ENCODE data around the gene FAHD2B.
"Not testable (repeated sequence)": the region's sequence is repeated elsewhere in the genome, so short reads cannot be mapped to it uniquely, and the experiment has no call there.

The FAHD2B gene

DNA sequence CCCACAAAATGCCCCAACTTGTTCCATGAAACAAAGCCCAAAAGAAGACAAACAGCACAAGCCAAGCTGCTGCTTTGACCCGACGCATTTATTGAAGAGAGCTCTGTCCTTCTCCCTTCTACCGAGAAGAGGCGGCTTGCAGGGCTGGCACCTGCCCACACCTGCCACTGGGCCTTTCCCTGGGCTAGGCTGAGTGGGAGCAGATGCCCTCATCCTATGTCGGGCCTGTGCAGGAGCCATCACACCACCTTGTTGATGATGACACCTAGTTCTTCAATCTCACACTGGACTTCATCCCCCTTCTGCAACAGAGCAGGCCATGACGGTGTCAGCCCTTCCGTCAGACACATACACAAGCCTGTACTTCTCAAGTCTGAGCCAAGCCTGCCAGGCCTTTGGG, 11.2 kb downstream of the FAHD2B start:
- H3K27me3 Mint-ChIP-seq; H3K36me3 Mint-ChIP-seq; H3K4me1 Mint-ChIP-seq (ENCODE audit: low read depth); H3K4me3 Mint-ChIP-seq; H3K27ac Mint-ChIP-seq; H3K9me3 Mint-ChIP-seq (ENCODE audit: low read depth): not testable (repeated sequence)

DNA sequence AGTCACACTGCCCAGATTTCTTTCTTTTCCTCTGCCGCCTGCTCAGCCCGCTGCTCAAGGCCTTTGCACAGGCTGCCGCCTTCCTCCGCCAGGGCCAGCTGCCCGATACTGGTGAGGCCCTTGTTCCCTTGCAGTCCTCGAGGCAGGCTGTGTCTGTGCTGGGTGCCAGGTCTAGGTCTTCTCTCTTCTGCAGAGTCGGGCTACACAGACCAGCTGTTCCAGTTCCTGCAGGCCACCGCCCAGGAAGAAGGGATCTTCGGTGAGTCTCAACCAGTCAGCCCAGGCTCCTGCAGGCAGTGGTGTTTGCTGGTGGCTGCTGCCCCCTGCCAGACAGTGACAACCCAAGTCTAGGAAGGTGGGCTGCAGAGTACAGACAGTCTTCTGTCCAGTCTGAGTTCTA, 12.5 kb downstream of the FAHD2B start:
- not testable (repeated sequence) for H3K27me3 Mint-ChIP-seq; H3K4me1 Mint-ChIP-seq (ENCODE audit: low read depth); H3K36me3 Mint-ChIP-seq; H3K9me3 Mint-ChIP-seq (ENCODE audit: low read depth); H3K4me3 Mint-ChIP-seq; H3K27ac Mint-ChIP-seq

DNA sequence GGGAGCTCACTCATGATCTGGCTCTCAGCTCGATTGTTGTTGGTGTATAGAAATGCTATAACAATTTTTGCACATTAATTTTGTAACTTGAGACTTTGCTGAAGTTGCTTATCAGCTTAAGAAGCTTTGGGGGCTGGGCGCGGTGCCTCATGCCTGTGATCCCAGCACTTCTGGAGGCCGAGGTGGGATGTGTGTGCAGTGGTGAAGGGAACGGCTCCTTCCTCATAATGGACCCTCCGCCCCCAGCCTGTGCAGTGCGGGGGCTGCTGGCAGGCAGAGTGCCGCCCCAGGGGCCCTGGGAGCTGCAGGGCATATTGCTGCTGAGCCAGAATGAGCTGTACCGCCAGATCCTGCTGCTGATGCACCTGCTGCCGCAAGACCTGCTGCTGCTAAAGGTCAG, 13.8 kb downstream of the FAHD2B start:
- not testable (repeated sequence) for H3K9me3 Mint-ChIP-seq (ENCODE audit: low read depth); H3K4me3 Mint-ChIP-seq; H3K36me3 Mint-ChIP-seq; H3K4me1 Mint-ChIP-seq (ENCODE audit: low read depth); H3K27ac Mint-ChIP-seq; H3K27me3 Mint-ChIP-seq

DNA sequence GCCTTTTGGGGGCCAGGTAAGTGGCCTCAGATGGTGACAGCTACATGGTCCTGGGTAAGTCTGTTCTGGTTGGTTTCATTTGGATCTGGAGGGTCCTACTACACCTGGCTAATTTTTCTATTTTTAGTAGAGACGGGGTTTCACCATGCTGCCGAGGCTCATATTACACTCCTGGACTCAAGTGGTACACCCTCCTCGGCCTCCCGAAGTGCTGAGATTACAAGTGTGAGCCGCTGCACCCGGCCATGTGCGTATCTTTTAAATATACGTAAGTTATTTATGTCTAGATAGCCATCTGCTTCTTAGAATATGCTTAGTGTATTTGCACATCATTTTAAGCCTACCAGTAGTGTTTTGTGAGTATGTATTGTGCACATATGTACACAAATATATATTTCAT, 17.5 kb downstream of the FAHD2B start:
- not testable (repeated sequence) for H3K27me3 Mint-ChIP-seq; H3K27ac Mint-ChIP-seq; H3K4me3 Mint-ChIP-seq; H3K9me3 Mint-ChIP-seq (ENCODE audit: low read depth); H3K36me3 Mint-ChIP-seq; H3K4me1 Mint-ChIP-seq (ENCODE audit: low read depth)

DNA sequence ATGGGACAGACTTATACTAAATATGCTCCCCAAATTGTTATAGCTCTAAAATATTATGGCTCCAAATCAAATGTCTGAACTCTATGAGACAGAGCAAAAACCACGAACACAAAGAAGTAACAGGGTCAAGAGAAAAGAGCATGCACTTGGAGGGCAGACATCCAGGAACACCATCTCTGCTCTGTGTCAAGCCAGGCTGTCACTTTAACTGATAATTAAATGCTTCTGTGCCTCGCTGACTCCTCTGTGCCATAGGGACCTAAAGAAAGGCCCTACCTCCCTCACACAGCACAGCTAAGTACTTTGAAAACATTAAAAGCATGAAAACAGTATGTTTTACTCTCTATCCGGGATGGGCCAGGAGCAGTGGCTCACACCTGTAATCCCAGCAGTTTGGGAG, 23.8 kb downstream of the FAHD2B start:
- H3K4me3 Mint-ChIP-seq; H3K9me3 Mint-ChIP-seq (ENCODE audit: low read depth); H3K27me3 Mint-ChIP-seq; H3K36me3 Mint-ChIP-seq; H3K4me1 Mint-ChIP-seq (ENCODE audit: low read depth); H3K27ac Mint-ChIP-seq: not testable (repeated sequence)

DNA sequence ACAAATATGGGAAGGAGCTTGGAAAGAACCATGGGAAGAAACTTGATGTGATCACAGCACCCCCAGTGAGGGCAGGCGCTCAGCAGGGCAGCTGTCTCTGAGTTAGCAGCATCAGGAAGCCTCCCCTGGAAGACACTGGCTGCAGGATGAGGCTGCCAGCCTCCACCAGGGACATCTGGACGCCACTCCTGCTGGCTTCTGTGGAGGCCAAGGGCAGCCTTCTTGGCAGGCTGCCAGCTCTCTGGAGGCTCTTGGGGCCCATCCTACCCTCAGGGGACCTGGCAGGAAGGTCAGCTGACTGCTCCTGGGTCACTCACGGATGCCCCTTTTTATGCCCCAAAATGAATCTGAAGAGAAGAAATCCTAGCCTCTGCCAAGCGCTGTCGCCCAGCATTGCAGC, 26.0 kb downstream of the FAHD2B start:
- H3K27me3 Mint-ChIP-seq; H3K36me3 Mint-ChIP-seq; H3K27ac Mint-ChIP-seq; H3K4me1 Mint-ChIP-seq (ENCODE audit: low read depth); H3K4me3 Mint-ChIP-seq; H3K9me3 Mint-ChIP-seq (ENCODE audit: low read depth): not testable (repeated sequence)

DNA sequence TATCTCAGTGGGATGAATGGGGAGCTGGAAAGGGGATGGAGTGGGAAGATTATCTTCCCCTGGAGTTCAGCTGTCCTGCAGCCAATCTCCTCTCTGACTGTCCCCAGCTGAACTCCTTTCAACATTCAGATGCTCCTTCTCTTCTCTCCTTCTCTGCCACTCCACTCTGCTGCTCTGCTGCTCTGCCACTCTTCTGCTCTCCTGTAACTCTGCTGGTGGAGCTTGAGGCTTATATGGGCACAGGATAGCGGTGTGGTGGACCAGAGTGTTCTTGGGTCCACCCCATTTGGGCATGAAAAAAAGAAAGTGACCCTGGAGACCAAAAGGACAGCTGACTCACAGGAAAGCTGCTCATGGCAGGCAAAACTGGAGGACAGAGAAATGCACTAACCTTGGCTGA, 26.6 kb downstream of the FAHD2B start:
- no peaks in the 10 kb centered on the region for H3K4me1 Mint-ChIP-seq (ENCODE audit: low read depth)

DNA sequence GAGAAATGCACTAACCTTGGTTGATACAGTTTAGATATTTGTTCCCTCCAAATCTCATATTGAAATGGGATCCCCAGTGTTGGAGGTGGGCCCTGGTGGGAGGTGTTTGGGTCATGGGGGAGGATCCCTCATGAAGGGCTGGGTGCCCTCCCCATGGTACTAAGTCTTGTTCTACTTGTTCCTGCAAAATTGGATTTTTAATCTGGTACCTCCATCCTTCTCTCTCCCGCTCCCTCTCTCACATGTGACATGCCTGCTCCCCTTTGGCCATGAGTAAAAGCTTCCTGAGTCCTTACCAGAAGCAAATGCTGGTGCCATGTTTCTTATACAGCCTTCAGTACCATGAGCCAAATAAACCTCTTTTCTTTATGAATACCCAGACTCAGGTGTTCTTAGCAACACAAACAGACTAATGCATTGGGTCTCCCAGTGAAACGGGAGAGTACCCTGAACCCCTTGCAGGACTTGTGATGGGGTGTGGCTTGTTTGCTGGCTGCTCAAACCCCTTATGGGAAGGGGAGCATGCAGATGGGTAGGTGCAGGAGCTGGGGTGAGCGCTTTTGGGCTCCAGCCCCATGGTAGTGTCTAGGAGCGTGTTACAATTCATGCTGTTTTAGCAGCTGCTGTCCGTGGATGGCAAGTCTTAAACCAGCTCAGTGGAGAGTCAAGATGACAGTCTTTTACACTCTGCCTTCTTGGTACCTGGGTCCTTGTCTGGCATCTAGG, 27.2 kb downstream of the FAHD2B start:
- Mint-ChIP-seq H3K27ac (no peak overlapping the region), H3K4me3 (no peak overlapping the region), H3K9me3 (ENCODE audit: low read depth) (no peaks in the 10 kb centered on the region), H3K36me3 (no peaks in the 10 kb centered on the region), H3K27me3 (peaks cover 7% of the 10 kb centered on the region), H3K4me1 (ENCODE audit: low read depth) (no peaks in the 10 kb centered on the region)

More for the DNA sequence above, 26.6 kb downstream of the FAHD2B start:
- no peaks in the 10 kb centered on the region for H3K36me3 Mint-ChIP-seq
- H3K27ac Mint-ChIP-seq: no peak overlapping the region
- no peak overlapping the region for H3K4me3 Mint-ChIP-seq
- no peaks in the 10 kb centered on the region for H3K9me3 Mint-ChIP-seq (ENCODE audit: low read depth)
- peaks cover 5% of the 10 kb centered on the region for H3K27me3 Mint-ChIP-seq

DNA sequence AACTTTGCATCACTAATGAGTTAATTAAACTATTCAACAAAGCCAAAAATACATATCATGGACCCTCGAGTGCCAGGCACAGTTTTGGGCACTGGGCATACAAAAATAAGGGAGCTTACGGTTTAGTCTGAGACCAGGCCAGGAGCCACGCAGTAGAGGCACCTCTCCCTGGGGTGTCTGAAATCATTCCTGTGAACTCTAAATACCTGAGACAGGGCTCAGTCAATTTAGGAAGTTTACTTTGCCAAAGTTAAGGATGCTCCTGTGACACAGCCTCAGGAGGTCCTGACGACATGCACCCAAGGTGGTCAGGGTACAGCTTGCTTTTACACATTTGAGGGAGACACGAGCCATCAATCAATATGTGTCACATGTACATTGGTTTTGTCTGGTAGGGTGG, 28.7 kb downstream of the FAHD2B start:
- not testable (repeated sequence) for H3K4me3 Mint-ChIP-seq; H3K36me3 Mint-ChIP-seq; H3K27ac Mint-ChIP-seq; H3K9me3 Mint-ChIP-seq (ENCODE audit: low read depth); H3K27me3 Mint-ChIP-seq; H3K4me1 Mint-ChIP-seq (ENCODE audit: low read depth)

DNA sequence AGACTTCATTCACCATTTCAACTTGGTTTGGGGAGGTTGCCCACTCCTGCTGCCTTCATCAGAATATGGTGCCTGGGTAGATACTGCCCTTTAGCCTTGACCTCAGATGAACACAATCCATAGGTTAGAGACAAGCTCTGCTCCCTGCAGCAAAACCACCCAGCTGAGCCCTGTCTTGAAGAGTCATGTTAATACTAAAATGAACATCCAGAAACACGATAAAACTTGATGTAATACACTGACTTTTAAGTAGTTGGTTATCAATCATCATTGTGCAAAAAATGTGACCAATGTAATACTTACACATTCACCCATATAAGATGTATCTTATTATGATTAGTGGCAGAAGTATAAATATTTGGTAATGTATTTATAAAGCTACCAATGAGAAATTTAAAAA, 32.7 kb downstream of the FAHD2B start:
- H3K4me3 Mint-ChIP-seq; H3K36me3 Mint-ChIP-seq; H3K27ac Mint-ChIP-seq; H3K9me3 Mint-ChIP-seq (ENCODE audit: low read depth); H3K4me1 Mint-ChIP-seq (ENCODE audit: low read depth); H3K27me3 Mint-ChIP-seq: not testable (repeated sequence)

DNA sequence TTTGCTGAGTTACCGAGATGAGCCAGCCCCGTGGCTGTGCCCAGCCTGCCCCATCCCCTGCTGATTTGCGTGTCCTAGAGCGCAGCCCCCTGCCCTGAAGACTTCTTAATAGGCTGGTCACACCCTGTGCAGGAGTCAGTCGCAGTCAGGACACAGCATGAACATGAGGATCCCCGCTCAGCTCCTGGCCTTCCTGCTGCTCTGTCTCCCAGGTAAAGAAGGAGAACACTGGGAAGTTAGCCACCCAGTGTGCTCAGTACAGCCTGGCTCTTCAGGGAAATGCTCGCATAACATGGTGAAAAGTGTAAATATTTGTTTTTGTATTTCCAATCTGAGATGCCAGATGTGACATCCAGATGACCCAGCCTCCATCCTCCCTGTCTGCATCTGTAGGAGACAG, 34.9 kb downstream of the FAHD2B start:
- not testable (repeated sequence) for H3K27ac Mint-ChIP-seq; H3K4me1 Mint-ChIP-seq (ENCODE audit: low read depth); H3K27me3 Mint-ChIP-seq; H3K36me3 Mint-ChIP-seq; H3K4me3 Mint-ChIP-seq; H3K9me3 Mint-ChIP-seq (ENCODE audit: low read depth)

DNA sequence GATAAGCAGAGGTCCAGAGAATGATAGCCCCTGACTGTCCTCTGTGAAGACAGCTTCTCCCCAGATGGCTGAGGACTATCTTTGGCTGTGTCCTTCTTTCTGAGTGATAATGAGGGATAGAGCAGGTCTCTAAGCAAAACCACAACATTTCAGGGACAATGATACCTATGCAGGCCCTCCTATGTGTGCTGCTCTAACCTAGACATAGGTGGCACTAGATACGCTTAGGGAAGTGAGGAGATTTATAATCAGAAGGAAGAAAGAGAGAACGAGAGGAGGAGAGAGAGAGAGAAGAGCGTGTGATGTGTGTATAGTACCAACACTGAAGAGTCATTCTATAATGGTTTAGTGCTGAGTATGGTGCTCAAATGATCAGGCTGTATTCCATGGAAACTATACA, 38.5 kb downstream of the FAHD2B start:
- not testable (repeated sequence) for H3K36me3 Mint-ChIP-seq; H3K4me3 Mint-ChIP-seq; H3K4me1 Mint-ChIP-seq (ENCODE audit: low read depth); H3K27ac Mint-ChIP-seq; H3K27me3 Mint-ChIP-seq; H3K9me3 Mint-ChIP-seq (ENCODE audit: low read depth)

DNA sequence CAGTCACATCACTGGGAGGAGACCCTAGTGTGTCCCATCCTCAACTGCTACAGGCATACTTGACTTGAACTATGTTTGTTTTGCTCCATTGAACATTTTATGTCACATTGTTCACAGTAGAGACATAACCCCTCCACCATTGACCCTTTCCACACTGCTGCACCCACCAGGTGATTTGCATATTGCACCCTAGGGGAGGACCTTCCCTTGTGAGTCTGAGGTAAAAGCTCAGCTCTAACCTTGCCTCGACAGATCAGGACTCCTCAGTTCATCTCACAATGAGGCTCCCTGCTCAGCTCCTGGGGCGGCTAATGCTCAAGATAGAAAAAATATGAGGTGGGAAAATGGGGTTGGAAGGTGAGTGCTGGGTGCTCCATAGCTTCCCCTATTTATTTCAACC, 44.6 kb downstream of the FAHD2B start:
- H3K4me3 Mint-ChIP-seq; H3K27ac Mint-ChIP-seq; H3K36me3 Mint-ChIP-seq; H3K4me1 Mint-ChIP-seq (ENCODE audit: low read depth); H3K9me3 Mint-ChIP-seq (ENCODE audit: low read depth); H3K27me3 Mint-ChIP-seq: not testable (repeated sequence)

DNA sequence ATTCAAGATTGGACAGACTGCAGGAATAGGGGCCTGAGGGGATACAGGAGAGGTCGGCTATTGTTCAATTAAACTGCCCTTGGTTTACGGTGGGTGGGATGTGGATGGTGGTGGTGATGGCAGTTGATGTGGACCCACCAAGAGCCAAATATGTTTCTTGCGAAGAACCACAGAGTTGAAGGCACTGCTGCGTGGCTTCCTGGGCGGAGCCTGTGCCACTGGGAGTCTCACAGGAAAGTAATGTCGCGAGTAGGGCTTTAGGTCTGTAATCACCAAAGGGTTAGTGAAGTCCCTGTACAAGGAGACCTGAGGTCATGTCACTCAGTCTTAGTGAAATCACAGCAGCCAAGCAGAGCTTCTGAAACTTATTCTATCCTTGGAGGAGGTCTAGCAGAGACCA, 46.2 kb downstream of the FAHD2B start:
- H3K4me3 Mint-ChIP-seq; H3K9me3 Mint-ChIP-seq (ENCODE audit: low read depth); H3K36me3 Mint-ChIP-seq; H3K27me3 Mint-ChIP-seq; H3K27ac Mint-ChIP-seq; H3K4me1 Mint-ChIP-seq (ENCODE audit: low read depth): not testable (repeated sequence)

DNA sequence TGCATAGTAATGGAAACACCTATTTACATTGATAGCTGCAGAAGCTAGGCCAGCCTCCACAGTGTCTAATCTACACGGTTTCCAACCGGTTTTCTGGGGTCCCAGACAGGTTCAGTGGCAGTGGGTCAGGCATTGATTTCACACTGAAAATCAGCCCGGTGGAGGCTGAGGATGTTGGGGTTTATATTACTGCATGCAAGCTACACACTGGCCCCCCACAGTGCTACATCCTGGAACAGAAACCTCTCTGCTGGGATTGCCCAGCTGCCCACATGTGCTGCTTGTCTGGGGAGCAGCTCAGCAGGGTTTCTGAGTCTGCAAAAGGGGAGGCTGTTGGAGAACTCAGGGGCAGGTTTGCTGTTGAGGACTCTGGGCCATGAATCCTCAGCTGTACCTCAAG, 48.0 kb downstream of the FAHD2B start:
- H3K4me1 Mint-ChIP-seq (ENCODE audit: low read depth); H3K27me3 Mint-ChIP-seq; H3K27ac Mint-ChIP-seq; H3K36me3 Mint-ChIP-seq; H3K9me3 Mint-ChIP-seq (ENCODE audit: low read depth); H3K4me3 Mint-ChIP-seq: not testable (repeated sequence)

DNA sequence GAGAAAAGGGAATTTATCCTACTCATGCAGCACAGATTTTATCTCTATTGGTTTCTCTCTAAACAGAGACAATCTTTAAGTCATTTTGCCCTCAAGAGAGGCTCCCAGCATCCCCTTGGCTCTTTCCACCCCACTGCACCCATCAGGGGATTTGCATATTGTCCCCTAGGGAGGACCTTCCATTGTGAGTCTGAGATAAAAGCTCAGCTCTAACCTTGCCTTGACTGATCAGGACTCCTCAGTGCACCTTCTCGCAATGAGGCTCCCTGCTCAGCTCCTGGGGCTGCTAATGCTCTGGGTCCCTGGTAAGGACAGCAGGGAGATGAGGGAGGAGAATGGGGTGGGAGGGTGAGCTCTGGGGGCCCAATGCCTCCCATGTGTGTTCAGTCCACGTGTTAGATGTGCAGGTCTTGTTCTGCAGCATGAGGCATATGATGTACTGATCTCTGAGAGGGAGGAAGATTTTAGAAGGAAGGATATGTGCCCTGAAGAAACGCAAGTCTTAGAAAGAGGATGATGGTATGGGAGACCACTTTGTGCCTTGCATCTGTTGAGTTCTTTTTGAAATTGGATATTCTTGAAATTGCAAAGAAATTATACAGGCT, 48.7 kb downstream of the FAHD2B start:
- H3K9me3 Mint-ChIP-seq (ENCODE audit: low read depth); H3K27ac Mint-ChIP-seq; H3K4me3 Mint-ChIP-seq; H3K36me3 Mint-ChIP-seq; H3K27me3 Mint-ChIP-seq; H3K4me1 Mint-ChIP-seq (ENCODE audit: low read depth): not testable (repeated sequence)
